B cell (primary cell): ENCODE measurements around the gene KRT9. TPM values are rescaled to one million over a fixed set of nuclear protein-coding genes. Genes with fewer than 3 reads are reported as not detected.

Source experiments
- ATAC-seq: fragments of 200-7000 bp; cut with Tn5 transposase; one replicate; pipeline ENCODE4 v1.10.0; 2021; ENCODE audit warnings: low read depth, mild to moderate bottlenecking, moderate number of reproducible peaks, moderate library complexity
- CTCF ChIA-PET: fragments of 350-600 bp; sonication (Branson Sonifier 250); formaldehyde crosslinking; loops from one replicate; lab custom pipeline; 2021; ENCODE audit warnings: antibody characterized with exemption, inconsistent platforms; lab: Charles Lee
- POLR2A ChIA-PET: fragments of 350-600 bp; sonication (Branson Sonifier 250); formaldehyde crosslinking; loops from one replicate; lab custom pipeline; 2021; ENCODE audit warnings: antibody characterized with exemption; lab: Charles Lee
- DNase-seq: peaks from one replicate; pipeline ENCODE4 v3.0.0; 2013
- H2AFZ ChIP-seq: 2 replicates; pipeline ENCODE4 v1.6.1; 2012; ENCODE audit warnings: mild to moderate bottlenecking, low read depth, low read length; ENCODE audit not compliant: insufficient read depth, poor library complexity, severe bottlenecking
- H3K27ac ChIP-seq, 2 donors: 1 replicate in 1 of 2; 2 replicates in 1 of 2; pipeline ENCODE4 v1.5.1; 2012 to 2013; ENCODE audit warnings: low read length in 2 of 2, mild to moderate bottlenecking in 2 of 2, moderate library complexity in 1 of 2
- H3K27me3 ChIP-seq, 4 experiments: fragments of 200-600 bp in 1 of 4; sonication (generic) in 1 of 4; replicated peaks in 1 of 4; 1 replicate in 2 of 4; 2 replicates in 2 of 4; pipeline versions ENCODE4 v1.6.1 to v1.7.0; 2013 to 2016; ENCODE audit warnings: low read length in 3 of 4, mild to moderate bottlenecking in 2 of 4, mixed read lengths in 1 of 4, moderate library complexity in 1 of 4; ENCODE audit not compliant: insufficient read depth in 4 of 4, control insufficient read depth in 3 of 4; ENCODE audit errors: control extremely low read depth in 1 of 4
- H3K36me3 ChIP-seq, 2 experiments: replicated peaks in 1 of 2; 1 replicate in 1 of 2; 2 replicates in 1 of 2; pipeline versions ENCODE4 v1.6.1 to v1.7.1; 2013; ENCODE audit warnings: low read length in 1 of 2; ENCODE audit not compliant: insufficient read depth in 2 of 2, control insufficient read depth in 1 of 2; ENCODE audit errors: control extremely low read depth in 1 of 2, extremely low read depth in 1 of 2
- H3K4me1 ChIP-seq, 2 donors: fragments of 200-600 bp in 1 of 2; sonication (generic) in 1 of 2; 1 replicate in 1 of 2; 2 replicates in 1 of 2; pipeline versions ENCODE4 v1.5.1 to v1.6.1; 2013 to 2017; ENCODE audit warnings: low read length in 2 of 2; ENCODE audit not compliant: control insufficient read depth in 2 of 2, insufficient read depth in 2 of 2
- H3K4me2 ChIP-seq: replicated peaks from 2 replicates; pipeline ENCODE3; 2012; ENCODE audit warnings: mild to moderate bottlenecking, low read depth, low read length; ENCODE audit not compliant: poor library complexity, severe bottlenecking
- H3K4me3 ChIP-seq, 5 experiments: fragments of 200-600 bp in 1 of 5; sonication (generic) in 1 of 5; 1 replicate in 3 of 5; 2 replicates in 2 of 5; pipeline versions ENCODE4 v1.5.1 to v1.7.0; 2011 to 2016; ENCODE audit warnings: low read length in 4 of 5, mild to moderate bottlenecking in 4 of 5, low read depth in 2 of 5, control low read depth in 1 of 5, moderate library complexity in 1 of 5; ENCODE audit not compliant: insufficient read depth in 1 of 5; ENCODE audit errors: control extremely low read depth in 1 of 5, extremely low read depth in 1 of 5
- H3K79me2 ChIP-seq: fragments of 200-600 bp; sonication (generic); one replicate; pipeline ENCODE4 v1.6.0; 2016; ENCODE audit warnings: low read length; ENCODE audit not compliant: control insufficient read depth, insufficient read depth
- H3K9ac ChIP-seq: fragments of 200-600 bp; sonication (generic); 2 replicates; pipeline ENCODE4 v1.6.1; 2017; ENCODE audit warnings: mild to moderate bottlenecking, low read length, moderate library complexity
- H3K9me3 ChIP-seq, 3 donors: one replicate each; pipeline versions ENCODE4 v1.6.1 to v1.7.1; 2013; ENCODE audit warnings: low read length in 2 of 3; ENCODE audit not compliant: control insufficient read depth in 2 of 3, insufficient read depth in 1 of 3; ENCODE audit errors: control extremely low read depth in 1 of 3
- H4K20me1 ChIP-seq: 2 replicates; pipeline ENCODE4 v1.6.0; 2012; ENCODE audit warnings: mild to moderate bottlenecking, low read length; ENCODE audit not compliant: insufficient read depth, control insufficient read depth, poor library complexity, severe bottlenecking
- H3K27ac Mint-ChIP-seq: one replicate; pipeline ENCODE4 v1.8.0; 2021; ENCODE audit warnings: mixed read lengths
- H3K27me3 Mint-ChIP-seq: one replicate; pipeline ENCODE4 v1.8.0; 2021; ENCODE audit warnings: mixed read lengths
- H3K4me1 Mint-ChIP-seq: one replicate; pipeline ENCODE4 v1.8.0; 2021; ENCODE audit warnings: mixed read lengths
- H3K4me3 Mint-ChIP-seq: one replicate; pipeline ENCODE4 v1.8.0; 2021; ENCODE audit warnings: mixed read lengths
- H3K9me3 Mint-ChIP-seq: one replicate; pipeline ENCODE4 v1.8.0; 2022; ENCODE audit warnings: mixed read lengths; ENCODE audit not compliant: insufficient read depth
- CTCF ChIP-seq: fragments of 200-600 bp; IDR thresholded peaks from one replicate; pipeline ENCODE4 v1.8.0; 2022; ENCODE audit warnings: antibody characterized with exemption, mild to moderate bottlenecking
- EZH2 ChIP-seq: IDR thresholded peaks from 2 replicates; pipeline ENCODE4 v1.6.1; 2012; ENCODE audit warnings: borderline replicate concordance, low read depth, mild to moderate bottlenecking, moderate library complexity, low read length; ENCODE audit not compliant: insufficient read depth, poor library complexity, severe bottlenecking
- WGBS: methylation state at CpG from one replicate; pipeline ENCODE4 v1.1.5; 2013; ENCODE audit warnings: missing lambda C conversion rate; ENCODE audit not compliant: insufficient coverage; 5-methylcytosine and 5-hydroxymethylcytosine counted together
- intact Hi-C: fragments of 100-400 bp; cut with micrococcal nuclease; formaldehyde crosslinking; loops from one replicate; pipeline ENCODE4 v1.10.0; 2022
- polyA plus RNA-seq: library from polyadenylated mRNA; depleted of rRNA; stranded (reverse); fragments of >200 nt; gene quantifications from 2 replicates; pipeline ENCODE4 v1.2.3, GENCODE V29; 2012
- total RNA-seq, 2 donors: library from RNA; stranded (reverse); fragments of 120-200 nt in 1 of 2; gene quantifications; 1 replicate in 1 of 2; 2 replicates in 1 of 2; pipeline versions ENCODE4 v1.2.3 to v1.2.4, GENCODE V29; 2013 to 2022

KRT9 gene
- total and polyA plus RNA-seq, 2 donors (not counting 1 experiment from before 2014, with no cell fraction given) = not detected

- H3K4me1 Mint-ChIP-seq = no peaks in the 10 kb centered on the region
- TF ChIP-seq CTCF (no peak), EZH2 (no peak)
- POLR2A ChIA-PET = no interaction called here
- CTCF ChIA-PET = no interaction called here
- H3K9me3 Mint-ChIP-seq = no peaks in the 10 kb centered on the region
- H3K79me2 ChIP-seq = no peaks in the 10 kb centered on the region
- peaks cover 40% of the 10 kb centered on the region for H3K27me3 Mint-ChIP-seq
- H3K4me3 Mint-ChIP-seq = no peak overlapping the region
- H3K9ac ChIP-seq = no peak overlapping the region
- no peak for ATAC-seq
- H3K4me1 ChIP-seq = no peaks in the 10 kb centered on the region
- no peak for DNase-seq
- H2AFZ ChIP-seq = no peak overlapping the region
- no peak overlapping the region for H3K27ac ChIP-seq
- 63% methylated on average over 1 of the region's 9 CpGs for WGBS
- peaks cover 0 to 12% (median 1%) of the 10 kb centered on the region in 4 experiments for H3K27me3 ChIP-seq
- H3K9me3 ChIP-seq = no peaks in the 10 kb centered on the region
- no peak overlapping the region for H3K4me3 ChIP-seq
- no peaks in the 10 kb centered on the region for H4K20me1 ChIP-seq
- no peaks in the 10 kb centered on the region for H3K36me3 ChIP-seq
- H3K27ac Mint-ChIP-seq = no peak overlapping the region
- H3K4me2 ChIP-seq = no peak overlapping the region
- intact Hi-C loops = no loop called here
These were observed 33.9 kb downstream of the KRT9 start for GRCh38 chr17:41537990-41538389.

- Histone ChIP-seq H3K27me3 (peaks cover 0 to 12% (median 1%) of the 10 kb centered on the region in 4 experiments), H3K4me1 (no peaks in the 10 kb centered on the region), H3K9ac (no peak overlapping the region), H3K9me3 (no peaks in the 10 kb centered on the region), H3K4me3 (no peak overlapping the region), H3K36me3 (no peaks in the 10 kb centered on the region), H3K27ac (no peak overlapping the region), H3K79me2 (no peaks in the 10 kb centered on the region), H4K20me1 (no peaks in the 10 kb centered on the region), H2AFZ (no peak overlapping the region), H3K4me2 (no peak overlapping the region)
- DNase-seq (no peak), ATAC-seq (no peak)
- Mint-ChIP-seq H3K4me1 (no peaks in the 10 kb centered on the region), H3K9me3 (no peaks in the 10 kb centered on the region), H3K4me3 (no peak overlapping the region), H3K27ac (no peak overlapping the region), H3K27me3 (peaks cover 44% of the 10 kb centered on the region)
- intact Hi-C loops = no loop called here
- CTCF ChIA-PET = no interaction called here
- TF ChIP-seq CTCF = no peak
- no peak for TF ChIP-seq EZH2
- WGBS = 84% methylated on average over 7 of the region's 7 CpGs
- POLR2A ChIA-PET = no interaction called here
These were observed 34.3 kb downstream of the KRT9 start for GRCh38 chr17:41537614-41537954.
